HG03439 (cell line): ENCODE data around the gene C11orf24.
"Not testable (repeated sequence)": the region's sequence is repeated elsewhere in the genome, so short reads cannot be mapped to it uniquely, and the experiment has no call there.

Source experiments
- ATAC-seq: cut with Tn5 transposase; IDR thresholded peaks from one replicate; pipeline ENCODE4 v1.9.1; 2021; ENCODE audit warnings: mild to moderate bottlenecking, moderate library complexity; ENCODE audit not compliant: unreplicated experiment

C11orf24 gene

DNA sequence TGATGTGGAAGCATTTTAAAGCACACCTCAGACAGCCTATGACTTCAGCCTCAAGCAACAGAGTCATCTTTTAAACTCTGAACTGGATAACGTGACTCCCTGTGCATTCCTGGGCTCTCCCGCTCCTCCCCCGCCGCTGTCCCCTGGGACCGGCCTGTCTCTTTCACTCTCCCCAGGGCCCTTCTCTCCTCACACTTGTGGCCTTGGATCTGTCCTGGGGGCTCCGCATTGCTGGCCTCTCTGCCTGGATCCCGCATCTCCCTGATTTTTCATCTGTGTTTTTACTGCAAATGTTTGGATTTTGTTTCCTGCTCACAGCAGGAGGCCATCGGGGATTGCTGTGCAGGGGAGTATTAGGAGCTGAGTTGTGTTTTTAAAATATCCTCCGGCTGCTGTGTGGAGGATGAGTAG, 15.4 kb downstream of the C11orf24 start:
- no peak for ATAC-seq

DNA sequence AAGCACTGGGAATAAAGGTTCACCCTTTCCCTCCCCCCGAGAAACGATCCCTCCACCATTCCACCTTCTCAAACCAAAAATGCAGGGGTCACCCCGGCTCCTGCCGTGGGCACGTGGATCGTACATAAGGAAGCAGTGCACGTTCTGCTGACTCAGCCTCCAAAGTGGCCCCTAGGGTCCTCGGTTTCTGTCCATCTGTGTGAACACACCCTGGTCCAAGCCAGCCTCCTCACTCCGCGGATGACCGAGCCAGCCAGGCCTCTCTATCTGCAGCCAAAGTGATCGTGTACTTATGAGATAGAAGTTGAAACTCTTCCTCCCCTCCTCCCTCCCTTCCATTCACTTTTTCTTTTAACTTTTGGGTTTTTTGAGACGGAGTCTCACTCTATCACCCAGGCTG, 16.2 kb downstream of the C11orf24 start:
- no peak for ATAC-seq

DNA sequence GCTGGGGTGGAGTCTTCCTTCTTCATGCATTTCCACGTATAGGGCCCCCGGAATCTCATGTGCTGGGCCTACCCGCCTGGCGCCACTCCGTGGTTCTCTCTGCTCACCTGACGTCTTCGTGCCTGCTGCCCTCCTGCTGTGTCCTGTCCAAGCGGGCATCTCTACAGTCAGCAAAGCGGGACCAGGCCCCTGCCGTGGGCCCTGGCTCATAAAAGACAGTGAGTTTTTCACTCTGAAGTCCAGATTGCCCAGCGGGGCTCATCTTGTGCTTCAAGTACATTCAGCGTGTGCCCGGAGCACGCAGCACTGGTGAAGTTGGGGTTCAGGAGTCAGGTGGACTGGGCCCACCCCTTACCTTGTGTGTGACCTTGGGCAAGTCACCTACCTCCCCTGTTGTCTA, 17.4 kb downstream of the C11orf24 start:
- ATAC-seq, result no peak

DNA sequence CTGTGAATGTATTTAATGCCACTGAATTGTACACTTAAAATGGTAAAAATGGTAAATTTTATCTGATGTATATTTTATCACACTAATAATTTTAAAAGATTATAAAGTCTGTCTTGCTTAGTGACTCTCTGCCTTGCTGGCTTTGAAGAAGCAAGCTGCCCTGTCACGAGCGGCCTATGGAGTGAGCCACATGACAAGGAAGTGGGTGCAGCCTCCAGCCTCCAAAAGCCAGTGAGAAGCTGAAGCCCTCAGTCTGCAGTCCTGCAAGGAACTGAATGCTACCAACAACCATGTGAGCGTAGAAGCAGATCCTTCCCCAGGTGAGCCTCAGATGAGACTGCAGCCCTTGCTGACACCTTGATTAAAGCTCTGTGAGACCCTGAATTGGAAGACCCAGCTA, 20.0 kb downstream of the C11orf24 start:
- no peak for ATAC-seq

DNA sequence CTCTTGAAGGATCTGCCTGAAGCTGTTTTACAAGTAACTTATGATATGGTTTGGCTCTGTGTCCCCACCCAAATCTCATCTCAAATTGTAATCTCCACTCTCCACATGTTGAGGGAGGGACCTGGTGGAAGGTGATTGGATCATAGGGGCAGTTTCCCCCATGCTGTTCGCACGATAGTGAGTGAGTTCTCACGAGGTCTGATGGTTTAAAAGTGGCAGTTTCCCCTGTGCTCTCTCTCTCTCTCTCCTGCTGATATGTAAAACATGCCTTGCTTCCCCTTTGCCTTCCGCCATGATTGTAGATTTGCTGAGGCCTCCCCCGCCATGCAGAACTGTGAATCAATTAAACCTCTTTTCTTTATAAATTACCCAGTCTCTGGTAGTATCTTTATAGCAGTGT, 26.9 kb downstream of the C11orf24 start:
- not testable (repeated sequence) for ATAC-seq

DNA sequence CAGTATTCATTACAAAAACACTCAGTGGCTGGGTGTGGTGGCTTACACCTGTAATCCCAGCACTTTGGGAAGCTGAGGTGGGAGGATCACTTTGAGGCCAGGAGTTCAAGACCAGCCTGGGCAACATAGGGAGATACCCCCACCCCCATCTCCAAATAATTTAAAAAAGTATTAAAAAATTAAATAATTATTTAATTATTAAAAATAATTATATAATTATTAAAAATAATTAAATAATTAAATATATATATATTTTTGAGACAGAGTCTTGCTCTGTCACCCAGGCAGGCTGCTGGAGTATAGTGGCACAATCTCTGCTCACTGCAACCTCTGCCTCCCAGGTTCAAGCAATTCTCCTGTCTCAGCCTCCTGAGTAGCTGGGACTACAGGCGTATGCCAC, 27.9 kb downstream of the C11orf24 start:
- ATAC-seq, result not testable (repeated sequence)

DNA sequence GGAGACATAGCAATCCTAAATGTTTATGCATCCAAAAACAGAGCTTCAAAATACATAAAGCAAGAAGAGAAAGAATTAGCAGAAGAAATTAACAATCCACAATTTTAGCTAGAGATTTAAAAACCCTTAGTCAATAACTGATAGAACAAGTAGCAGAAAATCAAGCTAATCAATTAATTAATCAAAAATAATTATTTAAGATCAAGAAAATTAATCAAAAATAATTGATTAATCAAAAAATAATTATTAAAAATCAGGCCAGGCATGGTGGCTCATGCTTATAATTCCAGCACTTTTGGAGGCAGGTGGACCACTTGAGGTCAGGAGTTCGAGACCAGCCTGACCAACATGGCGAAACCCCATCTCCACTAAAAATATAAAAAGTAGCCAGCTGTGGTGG, 29.2 kb downstream of the C11orf24 start:
- no peak for ATAC-seq

DNA sequence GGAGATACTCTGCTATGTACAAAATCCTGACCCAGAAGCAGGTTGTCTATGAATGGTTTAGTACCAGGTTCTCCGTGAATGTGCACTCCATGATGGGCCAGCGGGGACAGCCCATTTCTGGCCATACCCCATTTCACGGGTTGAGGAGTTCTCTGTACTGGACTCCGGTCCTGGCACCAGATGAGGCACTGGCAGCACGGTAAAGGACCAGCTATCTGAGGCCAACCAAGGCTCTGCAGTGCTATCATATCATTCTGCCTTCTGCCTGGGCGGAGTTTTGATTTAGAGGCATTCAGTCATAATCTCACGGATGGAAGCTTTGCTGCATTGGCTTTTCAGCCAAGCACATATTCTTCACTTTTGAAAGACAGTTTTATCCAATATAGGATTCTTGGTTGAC, 40.2 kb downstream of the C11orf24 start:
- no peak for ATAC-seq

DNA sequence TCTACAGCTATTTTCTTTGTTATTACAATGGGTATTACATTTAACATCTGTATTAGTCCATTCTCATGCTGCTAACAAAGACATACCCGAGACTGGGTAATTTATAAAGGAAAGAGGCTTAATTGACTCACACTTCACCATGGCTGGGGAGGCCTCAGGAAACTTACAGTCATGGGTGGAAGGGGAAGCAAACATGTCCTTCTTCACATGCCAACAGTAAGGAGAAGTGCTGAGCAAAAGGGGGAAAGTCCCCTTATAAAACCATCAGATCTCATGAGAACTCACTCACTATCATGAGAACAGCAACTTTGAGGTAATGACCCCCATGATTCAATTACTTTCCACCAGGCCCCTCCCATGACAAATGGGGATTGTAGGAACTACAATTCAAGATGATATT, 42.2 kb downstream of the C11orf24 start:
- ATAC-seq, result no peak

DNA sequence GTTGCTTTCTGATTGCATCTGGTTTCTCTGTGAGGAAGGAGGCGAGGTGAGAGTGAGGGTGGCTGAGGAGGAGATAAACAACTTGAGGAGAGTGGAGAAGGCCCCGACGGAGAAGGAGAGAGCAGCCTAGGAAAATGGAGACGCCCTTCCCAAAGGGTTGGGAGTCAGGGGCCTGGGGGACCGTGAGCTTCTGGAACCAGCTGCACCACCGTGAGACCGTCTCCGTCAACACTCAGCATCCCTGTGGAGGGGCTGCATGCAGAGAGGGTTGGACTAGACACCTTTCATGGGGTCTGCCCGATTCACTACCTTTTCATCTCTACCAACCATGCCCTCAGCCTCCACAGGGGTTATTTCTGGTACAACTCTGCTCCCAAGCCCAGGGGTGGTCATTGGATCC, 45.4 kb downstream of the C11orf24 start:
- ATAC-seq, result no peak

DNA sequence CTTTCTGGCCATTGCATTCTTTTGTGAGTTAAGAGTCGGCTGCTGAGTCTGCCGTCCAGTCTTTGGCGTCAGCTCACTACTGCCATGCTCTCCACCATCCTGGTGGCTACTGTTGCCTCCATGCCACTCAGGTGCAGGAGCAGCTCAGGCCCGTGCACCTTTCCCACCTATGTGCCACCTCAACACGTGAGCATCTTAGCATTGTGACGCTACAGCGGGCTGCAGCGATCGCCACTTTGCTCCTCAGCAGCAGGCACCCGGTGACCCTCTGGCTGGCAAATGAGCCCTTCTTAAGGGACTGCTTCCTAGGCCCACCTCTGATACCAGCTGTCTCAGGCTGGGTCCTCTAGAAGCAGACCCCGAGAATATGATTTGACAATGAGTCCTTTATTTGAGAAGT, 47.2 kb downstream of the C11orf24 start:
- no peak for ATAC-seq

DNA sequence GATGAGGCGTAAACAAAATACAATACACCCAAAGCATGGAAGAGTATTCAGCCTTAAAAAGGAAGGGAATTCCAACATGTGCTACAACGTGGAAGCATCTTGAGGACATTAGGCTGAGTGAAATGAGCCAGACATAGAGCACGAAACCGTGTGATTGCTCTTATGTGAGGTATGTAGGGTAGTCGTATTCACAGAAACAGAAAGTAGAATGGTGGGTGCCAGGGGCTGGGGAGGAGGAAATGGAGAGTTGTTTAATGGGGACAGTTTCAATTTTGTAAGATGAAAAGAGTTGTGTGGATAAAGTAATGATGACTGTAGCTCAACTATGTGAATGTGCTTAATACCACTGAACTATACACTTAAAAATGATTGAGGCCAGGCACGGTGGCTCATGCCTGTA, 48.5 kb downstream of the C11orf24 start:
- no peak for ATAC-seq

DNA sequence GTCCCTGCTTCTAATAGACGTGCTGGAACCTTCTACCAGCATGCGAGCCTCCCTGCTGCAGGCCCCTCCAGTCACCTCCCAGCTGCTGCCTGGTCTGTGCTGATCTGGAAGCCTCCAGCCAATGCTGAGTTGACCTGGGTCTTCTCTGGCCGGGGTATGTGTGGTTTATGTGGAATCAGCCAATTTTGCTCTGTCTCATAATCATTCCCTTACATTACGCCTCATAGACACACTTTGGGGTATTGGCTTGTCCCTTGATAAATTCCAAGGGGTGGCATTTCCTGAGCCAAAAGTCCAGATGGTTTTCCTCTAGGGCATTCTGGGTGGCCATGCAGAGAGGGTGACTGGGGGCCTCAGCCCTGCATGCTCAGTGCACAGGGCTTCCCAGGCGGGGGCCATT, 50.4 kb downstream of the C11orf24 start:
- ATAC-seq, result no peak

DNA sequence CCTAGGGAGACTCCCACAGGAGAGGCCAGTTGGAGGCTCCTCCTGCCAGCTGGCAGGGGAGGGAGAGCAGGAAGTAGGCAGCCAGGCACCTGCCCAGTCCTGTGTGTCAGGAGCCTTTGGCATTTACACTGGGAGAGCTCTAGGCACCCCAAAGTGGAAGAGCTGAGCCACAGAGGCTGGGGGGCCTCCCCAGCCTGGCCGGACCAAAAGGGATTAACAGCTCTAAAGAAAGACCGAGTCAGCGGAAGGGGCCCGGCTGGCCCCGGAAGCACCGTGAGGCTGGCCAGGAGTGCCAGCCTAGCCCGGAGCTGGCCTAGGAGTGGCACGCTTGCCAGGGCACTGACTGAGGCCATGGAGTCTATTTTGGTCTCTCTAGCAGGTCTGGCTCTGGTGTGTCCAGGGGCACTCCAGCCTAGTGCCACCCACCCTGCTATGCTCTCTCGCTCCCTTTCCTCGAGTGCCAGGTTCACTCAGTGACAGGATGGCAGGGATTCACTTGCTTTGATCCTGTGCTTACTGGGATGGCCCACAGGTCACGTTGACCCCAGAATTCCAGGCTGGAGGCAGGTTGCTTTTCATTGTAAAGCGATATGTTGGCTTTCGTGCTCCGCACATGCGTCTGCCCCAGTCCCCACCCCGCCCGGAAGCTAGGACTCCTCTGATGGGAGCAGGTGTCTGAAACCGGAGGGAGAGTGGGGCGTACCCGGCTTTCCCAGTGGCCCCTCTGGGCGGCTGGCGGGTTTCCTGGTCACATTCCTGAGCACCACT, 55.4 kb downstream of the C11orf24 start:
- no peak for ATAC-seq

DNA sequence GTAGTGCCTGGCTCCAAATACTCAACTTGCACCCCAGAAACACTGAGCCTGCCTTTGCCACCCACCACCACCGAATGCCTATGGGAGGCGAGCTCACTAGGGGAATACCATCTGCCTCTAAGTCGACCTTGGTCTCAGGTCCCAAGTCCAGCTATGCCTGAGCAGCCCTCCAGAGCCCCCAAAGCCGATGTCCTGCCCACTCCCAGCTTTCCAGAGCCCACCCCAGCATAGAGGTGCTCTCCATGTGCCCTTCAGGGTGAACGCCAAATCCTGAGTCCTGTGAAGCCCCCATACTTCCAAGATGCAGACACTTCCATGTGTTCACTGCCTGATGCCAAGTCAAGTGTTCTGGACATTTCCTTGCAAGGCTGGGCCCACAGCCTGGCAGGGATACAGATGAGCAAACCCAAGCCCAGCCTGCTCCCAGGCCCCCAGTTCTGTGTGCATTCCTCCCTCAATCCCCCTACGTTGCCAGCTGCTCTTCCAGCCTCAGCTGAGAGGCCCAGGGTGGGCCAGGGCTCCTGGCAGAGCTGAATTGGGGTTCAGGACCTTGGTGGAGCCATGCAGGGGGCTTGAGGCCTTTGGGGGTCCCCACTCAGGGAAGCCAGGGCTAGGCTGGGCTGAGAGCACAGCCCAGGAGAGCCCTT, 56.1 kb downstream of the C11orf24 start:
- no peak for ATAC-seq

DNA sequence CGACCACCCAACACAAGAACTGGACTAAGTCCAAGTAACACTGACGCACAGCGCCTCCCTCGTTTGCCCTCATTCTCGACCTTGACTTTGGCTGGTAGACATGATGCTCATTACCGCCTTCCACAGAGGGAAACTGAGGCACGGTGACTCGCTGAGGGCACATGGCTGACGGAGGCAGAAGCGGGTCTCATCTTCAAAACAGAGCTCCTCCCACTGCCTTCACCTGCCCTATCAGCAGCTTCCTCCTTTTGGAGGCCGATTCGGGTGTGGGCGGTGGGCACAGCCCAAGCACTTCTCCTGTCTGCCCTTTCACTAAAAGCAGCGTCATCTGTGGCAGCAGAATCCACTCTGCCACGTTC, 56.7 kb downstream of the C11orf24 start:
- no peak for ATAC-seq

DNA sequence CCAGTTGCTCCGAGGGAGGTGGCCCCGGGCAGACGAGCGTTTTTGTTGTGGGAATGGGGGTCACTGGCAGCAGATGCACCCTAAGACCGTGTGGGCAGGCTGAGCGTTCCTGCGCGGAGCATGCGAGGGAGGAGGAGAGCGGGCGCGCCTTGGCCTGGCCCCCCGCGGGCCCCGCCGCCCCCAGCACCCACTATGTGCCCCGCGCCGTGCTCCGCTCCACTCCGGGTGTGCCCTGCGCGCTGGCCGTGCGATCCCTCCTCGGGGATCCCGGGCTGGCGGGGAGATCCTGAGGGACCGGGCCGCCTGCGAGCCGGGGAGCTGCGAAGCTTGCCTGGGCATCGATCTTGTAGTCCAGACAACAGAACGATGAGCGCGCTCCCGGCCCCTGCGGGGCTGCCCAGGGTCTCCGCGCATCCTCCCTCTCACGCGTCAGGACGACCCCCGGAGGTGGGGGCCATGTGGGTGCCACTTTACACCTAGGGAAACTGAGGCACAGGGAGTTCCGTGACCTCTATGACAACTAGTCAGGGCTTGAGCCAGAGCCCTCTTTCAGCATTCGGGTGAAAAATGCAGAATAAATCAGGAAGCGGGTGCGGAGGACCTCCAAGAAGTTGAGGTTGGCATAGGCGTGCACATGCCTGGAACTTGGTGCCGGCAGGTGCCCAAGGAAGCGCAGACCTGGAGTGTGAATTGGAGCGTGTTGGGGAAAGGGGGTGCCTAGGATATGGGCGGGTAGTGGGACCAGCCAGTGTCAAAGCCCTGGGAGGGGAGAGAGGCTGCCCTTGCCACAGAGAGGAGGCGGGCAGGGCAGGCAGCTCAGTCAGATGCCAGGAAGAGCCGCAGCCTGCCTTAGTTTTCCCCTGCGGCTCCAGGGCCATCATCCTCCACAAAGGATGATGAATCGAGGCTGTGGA, 57.3 kb downstream of the C11orf24 start:
- peak; percentile 5 for ATAC-seq

DNA sequence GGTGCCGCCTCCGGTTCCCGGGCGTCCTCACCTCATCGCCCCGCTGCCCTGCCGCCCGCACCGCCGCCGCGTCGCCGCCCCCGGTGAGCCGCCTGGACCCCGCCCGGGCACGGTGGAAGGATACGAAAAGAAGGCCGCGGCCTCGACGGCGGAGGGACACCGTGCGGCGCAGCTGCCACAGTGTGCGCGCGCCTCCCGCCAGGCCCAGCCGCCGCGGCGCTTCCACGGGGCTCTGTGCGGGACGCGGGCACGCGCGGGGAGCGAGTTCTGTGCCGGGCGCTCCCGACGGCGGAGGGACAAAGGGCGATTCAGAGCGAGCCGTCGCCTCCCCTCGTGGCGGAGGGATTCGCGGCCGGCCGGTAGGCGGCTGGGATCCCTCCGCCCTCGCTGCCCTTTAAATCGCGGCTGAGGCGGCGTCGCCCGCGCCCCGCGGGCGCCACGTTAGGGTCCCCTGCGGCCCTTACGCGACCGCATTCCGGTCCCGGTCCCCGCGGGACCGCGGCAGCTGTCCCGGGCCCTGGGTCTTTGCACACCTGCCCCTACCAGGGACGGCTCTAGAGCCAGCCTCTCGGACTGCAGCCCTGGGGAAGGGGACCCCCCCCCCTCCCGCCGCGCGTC, 58.1 kb downstream of the C11orf24 start:
- ATAC-seq, result peak; percentile 47

DNA sequence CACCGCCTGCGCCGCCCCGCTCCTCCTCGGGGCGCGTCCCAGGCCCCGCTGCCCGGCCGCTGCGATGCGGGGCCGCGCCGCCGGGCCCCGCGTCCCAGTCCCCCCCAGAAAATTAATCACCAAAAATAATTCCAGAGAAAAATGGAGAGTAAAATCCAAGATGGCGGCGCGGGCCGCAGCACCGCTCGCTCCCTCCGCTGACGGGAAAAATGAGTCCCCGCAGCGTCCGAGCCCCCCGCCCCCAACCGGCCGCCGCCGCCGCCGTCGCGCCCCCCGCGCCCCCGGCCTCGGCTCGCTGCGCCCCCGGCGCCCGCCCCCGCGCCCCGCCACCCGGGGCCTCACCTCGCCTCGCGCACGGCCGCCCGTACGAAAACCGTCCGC, 58.6 kb downstream of the C11orf24 start, which contains the start of gene KMT5B:
KMT5B (minus strand) TSS at position 162 of the 381 bp plus-strand sequence. CDS start 23,220 bp downstream, outside the sequence.
- peak; percentile 21 for ATAC-seq

DNA sequence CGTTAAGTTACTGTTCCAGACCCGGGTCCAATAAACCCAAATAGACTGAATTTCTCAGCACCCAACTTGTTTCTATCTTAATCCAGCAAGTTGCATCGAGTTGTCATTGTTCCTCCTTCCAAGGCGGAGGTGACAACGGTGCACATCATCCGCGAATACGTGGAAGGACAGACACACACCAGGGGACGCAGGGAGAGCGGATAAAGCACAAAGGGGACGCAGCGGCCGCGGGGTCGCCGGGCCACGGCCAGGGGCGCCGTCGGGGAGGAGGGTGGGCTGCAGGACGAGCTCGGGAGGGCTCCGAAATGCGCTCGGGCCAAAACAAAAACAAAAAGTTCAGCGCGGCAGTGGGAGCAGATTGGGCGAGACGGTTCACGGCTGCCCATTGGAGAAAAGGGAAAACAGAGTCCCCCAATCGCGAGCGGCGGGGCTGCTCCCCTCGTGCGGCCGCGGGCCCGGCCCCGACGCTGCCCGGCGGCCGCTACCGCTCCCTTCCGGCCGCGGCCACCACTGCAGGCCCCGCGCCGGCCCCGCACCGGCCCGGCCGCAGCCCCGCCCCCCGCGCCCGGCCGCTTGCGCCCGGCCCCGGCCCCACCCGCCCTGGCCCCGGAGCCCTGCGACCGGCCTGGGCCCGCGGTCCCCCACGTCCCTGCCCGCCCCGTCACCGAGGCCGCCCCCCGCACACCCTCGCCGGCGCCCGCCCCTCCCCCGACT, 59.2 kb downstream of the C11orf24 start:
- peak; percentile 59 for ATAC-seq

DNA sequence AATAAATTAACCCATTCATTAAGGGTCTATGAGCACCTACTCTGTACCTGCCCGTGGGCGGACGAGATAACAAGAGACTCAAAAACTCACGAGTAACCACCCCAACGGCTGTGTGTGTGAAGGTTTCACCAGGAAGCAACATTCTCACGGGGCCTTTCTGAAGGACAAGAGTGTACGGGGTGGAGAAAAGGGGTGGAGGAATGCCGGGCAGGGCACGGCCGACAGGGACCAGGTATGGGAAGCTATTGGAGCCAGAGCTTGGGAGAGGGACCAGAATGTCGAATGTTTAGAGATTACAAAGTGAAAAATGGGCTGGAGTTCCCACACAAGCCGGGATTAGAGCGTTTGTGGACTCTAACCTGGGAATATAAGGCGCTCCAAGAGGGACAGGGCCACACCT, 60.2 kb downstream of the C11orf24 start:
- no peak for ATAC-seq
